ENCODE results near the gene DNAH11.

DNA sequence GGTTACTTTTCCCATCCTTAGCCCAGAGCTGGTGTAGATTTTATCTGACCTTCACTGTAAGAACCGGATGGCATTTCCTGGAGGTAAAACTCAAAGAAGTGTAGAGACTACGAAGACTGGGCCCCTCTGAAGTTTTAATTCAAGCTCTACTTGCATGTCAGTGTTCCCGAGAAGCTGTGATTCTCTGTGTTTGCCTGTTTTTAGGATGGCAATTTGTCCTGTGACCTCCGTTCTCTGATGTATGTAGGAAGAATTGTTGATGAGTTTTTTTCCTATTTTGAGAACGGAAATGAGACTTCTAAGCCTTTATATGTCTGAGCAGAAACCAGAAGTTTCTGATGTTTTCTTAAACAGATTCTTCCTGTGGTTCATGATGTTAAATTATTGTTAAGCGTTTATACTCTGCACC is 308.7 kb downstream of the DNAH11 start:
- TF ChIP-seq CTCF (conservative IDR thresholded peaks at IDR 0.05; ENCODE audit: low read depth, low read length) (no peak), EZH2 (IDR thresholded peaks at IDR 0.05; ENCODE audit: borderline replicate concordance, low read depth, low read length, poor library complexity, severe bottlenecking) (no peak)
